Vagina (tissue), 2 donors: ENCODE data around the gene C16orf74. TPM values are rescaled to one million over a fixed set of nuclear protein-coding genes. Genes with fewer than 3 reads are reported as not detected.

Experiments
- DNase-seq, 2 donors: peaks; one replicate each; pipeline ENCODE4 v3.0.0-alpha.2; 2017; ENCODE audit errors: extremely low spot score in 2 of 2
- H3K27ac ChIP-seq: fragments of 200-600 bp; sonication (generic); one replicate; pipeline ENCODE4 v1.5.1; 2019
- H3K27me3 ChIP-seq: fragments of 200-600 bp; sonication (generic); one replicate; pipeline ENCODE4 v1.5.1; 2019
- H3K36me3 ChIP-seq, 2 donors: fragments of 200-600 bp; sonication (generic); one replicate each; pipeline ENCODE4 v1.5.1; 2017 to 2019
- H3K4me1 ChIP-seq: fragments of 200-600 bp; sonication (generic); one replicate; pipeline ENCODE4 v1.5.1; 2019
- H3K4me3 ChIP-seq, 2 donors: fragments of 200-600 bp; sonication (generic); 1 replicate in 1 of 2; 2 replicates in 1 of 2; pipeline ENCODE4 v1.5.1; 2016 to 2019
- H3K9me3 ChIP-seq: fragments of 200-600 bp; sonication (generic); one replicate; pipeline ENCODE4 v1.5.1; 2019
- CTCF ChIP-seq, 3 experiments: fragments of 450-650 bp in 2 of 3; fragments of 200-600 bp in 1 of 3; sonication (generic) in 1 of 3; IDR thresholded peaks; one replicate each; pipeline ENCODE4 v1.5.1; 2017 to 2019; ENCODE audit warnings: antibody characterized with exemption in 3 of 3, mild to moderate bottlenecking in 2 of 3, moderate library complexity in 2 of 3
- POLR2A ChIP-seq, 2 donors: fragments of 450-650 bp; IDR thresholded peaks; one replicate each; pipeline ENCODE4 v1.6.1; 2017; ENCODE audit warnings: antibody characterized with exemption in 2 of 2, mild to moderate bottlenecking in 2 of 2, moderate library complexity in 2 of 2
- POLR2AphosphoS5 ChIP-seq, 2 donors: sonication (generic); formaldehyde crosslinking; IDR thresholded peaks; one replicate each; pipeline ENCODE4 v1.9.0; 2017; ENCODE audit warnings: antibody characterized with exemption in 2 of 2, mild to moderate bottlenecking in 2 of 2, low read depth in 1 of 2; ENCODE audit not compliant: insufficient read depth in 1 of 2
- intact Hi-C: fragments of 100-400 bp; cut with DNase I; formaldehyde crosslinking; loops from one replicate; pipeline ENCODE4 v1.15.1; 2023
- total RNA-seq: library from RNA; depleted of rRNA; stranded (reverse); fragments of >200 nt; gene quantifications from one replicate; pipeline ENCODE4 v1.2.3, GENCODE V29; 2016

Gene C16orf74
- total RNA-seq, 1 donor from 2014 or later, result 18.2 TPM

- DNase-seq, result no peak
- Histone ChIP-seq H3K36me3 (peaks cover 0 to 50% of the 10 kb centered on the region in 2 donors), H3K9me3 (no peaks in the 10 kb centered on the region), H3K27me3 (no peaks in the 10 kb centered on the region), H3K4me1 (peaks cover 10% of the 10 kb centered on the region), H3K27ac (no peak overlapping the region), H3K4me3 (no peak overlapping the region)
- intact Hi-C loops, result no loop called here
- no peak for TF ChIP-seq POLR2A (IDR thresholded peaks at IDR 0.05)
- no peak for TF ChIP-seq POLR2AphosphoS5 (IDR thresholded peaks at IDR 0.05; ENCODE audit: insufficient read depth in 1 of 2, low read depth in 1 of 2)
- TF ChIP-seq CTCF (IDR thresholded peaks at IDR 0.05), result no peak
Observed at GRCh38 chr16:85782451-85782850, 31.6 kb upstream of the C16orf74 start.

GRCh38 chr16:85781695-85782370, 30.9 kb upstream of the C16orf74 start:
- Histone ChIP-seq H3K4me1 (peaks cover 10% of the 10 kb centered on the region), H3K27ac (no peak overlapping the region), H3K4me3 (no peak overlapping the region), H3K27me3 (no peaks in the 10 kb centered on the region), H3K9me3 (no peaks in the 10 kb centered on the region), H3K36me3 (peaks cover 0 to 47% of the 10 kb centered on the region in 2 donors)
- DNase-seq, result no peak
- intact Hi-C loops, result no loop called here
- TF ChIP-seq POLR2AphosphoS5 (IDR thresholded peaks at IDR 0.05; ENCODE audit: insufficient read depth in 1 of 2, low read depth in 1 of 2) (no peak), CTCF (IDR thresholded peaks at IDR 0.05) (no peak), POLR2A (IDR thresholded peaks at IDR 0.05) (no peak)

GRCh38 chr16:85781156-85781555, 30.3 kb upstream of the C16orf74 start:
- peaks cover 0 to 44% of the 10 kb centered on the region in 2 donors for H3K36me3 ChIP-seq
- no peak overlapping the region for H3K27ac ChIP-seq
- no peak overlapping the region for H3K4me3 ChIP-seq
- no peak for TF ChIP-seq POLR2A (IDR thresholded peaks at IDR 0.05)
- TF ChIP-seq CTCF (IDR thresholded peaks at IDR 0.05), result no peak
- no peak for TF ChIP-seq POLR2AphosphoS5 (IDR thresholded peaks at IDR 0.05; ENCODE audit: insufficient read depth in 1 of 2, low read depth in 1 of 2)
- no peak for DNase-seq
- intact Hi-C loops, result no loop called here
- no peaks in the 10 kb centered on the region for H3K27me3 ChIP-seq
- H3K9me3 ChIP-seq, result no peaks in the 10 kb centered on the region
- H3K4me1 ChIP-seq, result peaks cover 10% of the 10 kb centered on the region

- TF ChIP-seq CTCF (IDR thresholded peaks at IDR 0.05) (no peak), POLR2A (IDR thresholded peaks at IDR 0.05) (no peak), POLR2AphosphoS5 (IDR thresholded peaks at IDR 0.05; ENCODE audit: insufficient read depth in 1 of 2, low read depth in 1 of 2) (no peak)
- H3K4me3 ChIP-seq, result no peak overlapping the region
- intact Hi-C loops, result no loop called here
- H3K36me3 ChIP-seq, result peaks cover 0 to 37% of the 10 kb centered on the region in 2 donors
- no peaks in the 10 kb centered on the region for H3K9me3 ChIP-seq
- no peak for DNase-seq
- H3K27ac ChIP-seq, result no peak overlapping the region
- no peaks in the 10 kb centered on the region for H3K27me3 ChIP-seq
- H3K4me1 ChIP-seq, result peaks cover 10% of the 10 kb centered on the region
Observed at GRCh38 chr16:85780281-85780680, 29.4 kb upstream of the C16orf74 start.

- DNase-seq, result no peak
- intact Hi-C loops, result no loop called here
- no peak for TF ChIP-seq POLR2A (IDR thresholded peaks at IDR 0.05)
- TF ChIP-seq CTCF (IDR thresholded peaks at IDR 0.05), result no peak
- no peak for TF ChIP-seq POLR2AphosphoS5 (IDR thresholded peaks at IDR 0.05; ENCODE audit: insufficient read depth in 1 of 2, low read depth in 1 of 2)
- Histone ChIP-seq H3K27me3 (no peaks in the 10 kb centered on the region), H3K27ac (no peak overlapping the region), H3K9me3 (no peaks in the 10 kb centered on the region), H3K4me1 (peaks cover 10% of the 10 kb centered on the region), H3K36me3 (peaks cover 0 to 33% of the 10 kb centered on the region in 2 donors), H3K4me3 (no peak overlapping the region)
Observed at GRCh38 chr16:85778873-85779272, 28.0 kb upstream of the C16orf74 start.
